ENCODE measurements around the gene INSYN2A.
A peak's percentile ranks its signal among the peaks of the same experiment; 100 is the strongest.

Gene INSYN2A

GRCh38 chr10:127158662-127159061, 37.7 kb downstream of the INSYN2A start:
- DNase-seq (ENCODE audit: low read depth): no peak
- TF ChIP-seq, protein P1, sequence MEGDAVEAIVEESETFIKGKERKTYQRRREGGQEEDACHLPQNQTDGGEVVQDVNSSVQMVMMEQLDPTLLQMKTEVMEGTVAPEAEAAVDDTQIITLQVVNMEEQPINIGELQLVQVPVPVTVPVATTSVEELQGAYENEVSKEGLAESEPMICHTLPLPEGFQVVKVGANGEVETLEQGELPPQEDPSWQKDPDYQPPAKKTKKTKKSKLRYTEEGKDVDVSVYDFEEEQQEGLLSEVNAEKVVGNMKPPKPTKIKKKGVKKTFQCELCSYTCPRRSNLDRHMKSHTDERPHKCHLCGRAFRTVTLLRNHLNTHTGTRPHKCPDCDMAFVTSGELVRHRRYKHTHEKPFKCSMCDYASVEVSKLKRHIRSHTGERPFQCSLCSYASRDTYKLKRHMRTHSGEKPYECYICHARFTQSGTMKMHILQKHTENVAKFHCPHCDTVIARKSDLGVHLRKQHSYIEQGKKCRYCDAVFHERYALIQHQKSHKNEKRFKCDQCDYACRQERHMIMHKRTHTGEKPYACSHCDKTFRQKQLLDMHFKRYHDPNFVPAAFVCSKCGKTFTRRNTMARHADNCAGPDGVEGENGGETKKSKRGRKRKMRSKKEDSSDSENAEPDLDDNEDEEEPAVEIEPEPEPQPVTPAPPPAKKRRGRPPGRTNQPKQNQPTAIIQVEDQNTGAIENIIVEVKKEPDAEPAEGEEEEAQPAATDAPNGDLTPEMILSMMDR (conservative IDR thresholded peaks at IDR 0.05; ENCODE audit: control insufficient read depth, insufficient read depth, low read depth, low read length): no peak
- no peak overlapping the region for H3K4me3 ChIP-seq (ENCODE audit: control insufficient read depth, low read depth, low read length)

DNA sequence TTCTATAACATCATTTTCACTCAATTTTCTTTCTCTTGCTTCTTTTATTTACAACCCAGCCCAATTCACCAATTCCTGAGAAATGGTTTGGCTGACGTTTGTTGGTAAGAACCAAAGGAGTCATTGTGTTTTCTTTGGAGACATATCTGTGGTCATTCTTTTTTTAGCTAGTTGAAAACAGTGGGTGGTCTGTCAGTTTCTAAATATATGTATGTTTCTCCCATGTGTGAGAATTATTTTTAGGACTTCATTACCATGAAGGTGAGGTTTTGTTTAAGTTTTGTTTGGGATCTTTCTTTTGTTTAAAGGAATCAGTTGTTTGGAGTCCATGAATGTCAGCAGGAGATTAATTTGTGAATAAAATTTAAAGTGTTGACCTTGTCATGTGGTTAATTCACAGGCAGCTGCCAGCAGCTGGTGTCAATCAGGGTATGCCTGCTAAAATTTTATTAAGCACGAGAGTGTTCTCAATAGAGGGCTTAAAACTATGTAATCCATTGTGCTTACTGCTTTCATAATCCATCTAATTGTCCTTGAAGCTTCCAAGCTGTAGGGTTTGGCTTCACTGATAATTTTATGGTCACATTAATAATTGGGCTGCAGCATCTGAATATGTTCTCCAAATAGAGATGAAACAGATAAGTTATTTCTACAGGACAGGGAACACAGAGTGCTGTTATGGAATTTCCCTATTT, 38.7 kb downstream of the INSYN2A start:
- DNase-seq (ENCODE audit: low read depth): peak; percentile 39
- TF ChIP-seq, protein P1 (conservative IDR thresholded peaks at IDR 0.05; ENCODE audit: control insufficient read depth, insufficient read depth, low read depth, low read length): no peak
- H3K4me3 ChIP-seq (ENCODE audit: control insufficient read depth, low read depth, low read length): no peak overlapping the region

- H3K4me3 ChIP-seq (ENCODE audit: control insufficient read depth, low read depth, low read length): no peak overlapping the region
- TF ChIP-seq, protein P1 (conservative IDR thresholded peaks at IDR 0.05; ENCODE audit: control insufficient read depth, insufficient read depth, low read depth, low read length): no peak
Measured at GRCh38 chr10:127157089-127157488, 39.3 kb downstream of the INSYN2A start.

DNA sequence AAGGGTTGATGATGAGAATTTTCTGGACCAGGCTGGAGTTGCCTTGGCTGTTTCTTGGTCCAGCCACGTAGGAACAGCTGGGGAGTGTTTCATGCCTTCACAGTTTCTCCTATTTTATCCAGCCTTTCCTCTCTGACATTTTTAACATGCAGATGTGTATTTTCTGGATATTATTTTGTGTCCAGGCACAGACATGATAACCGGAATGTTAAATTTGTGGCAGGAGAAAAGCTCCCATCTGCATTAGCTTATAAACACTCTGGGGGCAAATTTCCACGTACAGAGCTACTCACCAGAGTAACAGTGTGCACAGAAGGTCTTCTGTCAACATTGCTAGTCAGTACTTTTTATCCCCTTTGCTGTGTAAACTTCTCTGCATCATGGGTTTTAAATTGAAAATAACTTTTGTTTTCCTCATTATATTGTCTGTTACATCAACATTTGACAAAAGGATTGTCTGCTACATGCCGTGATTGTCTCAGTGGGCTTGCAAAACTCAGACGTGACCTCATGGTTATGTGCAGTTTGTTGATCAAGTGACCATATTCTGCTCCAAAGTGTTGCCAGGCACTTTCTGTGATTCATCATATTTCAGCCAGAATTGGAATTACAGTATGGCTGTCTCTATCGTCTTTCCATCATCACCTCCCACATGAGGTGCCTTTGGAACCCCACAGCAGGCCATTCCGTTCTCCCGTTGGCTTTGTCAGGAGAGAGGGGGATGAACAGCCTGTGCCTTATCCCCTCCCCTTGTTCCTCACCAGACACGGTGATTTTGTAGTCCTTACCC, 41.4 kb downstream of the INSYN2A start:
- DNase-seq (ENCODE audit: low read depth): peak; percentile 86

More at GRCh38 chr10:127157089-127157488, 39.3 kb downstream of the INSYN2A start:
- DNase-seq (ENCODE audit: low read depth): no peak

GRCh38 chr10:127153181-127153580, 43.2 kb downstream of the INSYN2A start:
- peak; percentile 33 for DNase-seq (ENCODE audit: low read depth)
- TF ChIP-seq, protein P1 (conservative IDR thresholded peaks at IDR 0.05; ENCODE audit: control insufficient read depth, insufficient read depth, low read depth, low read length): no peak
- H3K4me3 ChIP-seq (ENCODE audit: control insufficient read depth, low read depth, low read length): no peak overlapping the region

More for the DNA sequence above, 41.4 kb downstream of the INSYN2A start:
- no peak overlapping the region for H3K4me3 ChIP-seq (ENCODE audit: control insufficient read depth, low read depth, low read length)
- TF ChIP-seq, protein P1 (conservative IDR thresholded peaks at IDR 0.05; ENCODE audit: control insufficient read depth, insufficient read depth, low read depth, low read length): no peak

DNA sequence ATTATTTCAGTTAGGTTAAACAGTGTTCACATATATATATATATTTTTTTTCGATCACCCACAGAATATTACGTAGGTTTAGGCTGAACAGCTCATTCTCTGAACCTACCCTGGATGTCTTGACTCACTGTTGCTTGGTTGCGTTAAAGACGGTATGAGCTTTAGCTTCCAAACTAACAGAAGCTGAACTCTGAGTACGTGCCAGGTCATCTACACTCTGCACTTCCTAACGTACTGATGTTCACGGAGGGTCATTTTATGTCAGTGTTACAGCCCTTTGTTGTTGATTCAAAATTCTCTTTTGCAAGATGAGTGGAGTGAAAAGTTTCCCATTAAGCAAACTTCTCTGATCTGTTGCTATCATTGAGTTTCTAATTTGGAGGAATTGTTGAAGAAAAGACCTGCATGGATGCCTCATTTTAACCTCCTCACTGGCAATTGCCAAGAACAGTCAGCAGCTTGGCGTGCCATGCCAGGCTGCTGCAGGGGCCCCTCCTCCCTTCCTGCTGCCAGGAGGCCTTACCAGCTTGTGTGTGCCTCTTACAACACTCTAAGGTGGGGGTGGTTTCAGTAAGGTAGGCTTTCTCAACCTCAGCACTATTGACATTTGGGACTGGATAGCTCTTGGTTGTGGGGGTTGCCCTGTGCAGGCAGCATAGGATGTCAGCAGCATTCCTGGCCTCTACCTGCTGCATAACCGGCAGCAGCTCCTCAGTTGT, 44.3 kb downstream of the INSYN2A start:
- H3K4me3 ChIP-seq (ENCODE audit: control insufficient read depth, low read depth, low read length): no peak overlapping the region
- TF ChIP-seq, protein P1 (conservative IDR thresholded peaks at IDR 0.05; ENCODE audit: control insufficient read depth, insufficient read depth, low read depth, low read length): no peak
- peak; percentile 66 for DNase-seq (ENCODE audit: low read depth)
